H9 (cell line): ENCODE data around the gene DPCD. TPM values are rescaled to one million over a fixed set of nuclear protein-coding genes. Genes with fewer than 3 reads are reported as not detected.

Experiments used
- DNase-seq: peaks from one replicate; pipeline ENCODE4 v3.0.0-alpha.2; 2017
- H2AFZ ChIP-seq: one replicate; pipeline ENCODE4 v1.6.1; 2013; ENCODE audit warnings: mild to moderate bottlenecking, low read length, control low read depth, moderate library complexity
- H2AK5ac ChIP-seq: 2 replicates; pipeline ENCODE4 v1.6.1; 2013; ENCODE audit warnings: low read length, control low read depth, mixed read lengths; ENCODE audit not compliant: insufficient read length
- H2BK120ac ChIP-seq: one replicate; pipeline ENCODE4 v1.6.1; 2013; ENCODE audit warnings: low read depth, mild to moderate bottlenecking, low read length, control low read depth, inconsistent platforms; ENCODE audit not compliant: poor library complexity, severe bottlenecking
- H2BK12ac ChIP-seq: 2 replicates; pipeline ENCODE4 v1.6.1; 2013; ENCODE audit warnings: low read length, control low read depth, mixed read lengths, low read depth; ENCODE audit not compliant: insufficient read length
- H2BK15ac ChIP-seq: 2 replicates; pipeline ENCODE4 v1.6.1; 2013; ENCODE audit warnings: low read depth, low read length, control low read depth
- H2BK20ac ChIP-seq: one replicate; pipeline ENCODE4 v1.6.1; 2013; ENCODE audit warnings: low read depth, mild to moderate bottlenecking, low read length, control low read depth, inconsistent platforms; ENCODE audit not compliant: poor library complexity, severe bottlenecking
- H2BK5ac ChIP-seq: 2 replicates; pipeline ENCODE4 v1.6.1; 2013; ENCODE audit warnings: low read length, control low read depth, mixed read lengths; ENCODE audit not compliant: insufficient read length
- H3K14ac ChIP-seq: 2 replicates; pipeline ENCODE4 v1.6.1; 2013; ENCODE audit warnings: low read length, control low read depth; ENCODE audit not compliant: insufficient read depth
- H3K18ac ChIP-seq: 2 replicates; pipeline ENCODE4 v1.6.1; 2013; ENCODE audit warnings: low read depth, mild to moderate bottlenecking, mixed read lengths, low read length, control low read depth; ENCODE audit not compliant: insufficient read length
- H3K23ac ChIP-seq: 2 replicates; pipeline ENCODE4 v1.6.1; 2013; ENCODE audit warnings: low read length, control low read depth, mixed read lengths, low read depth; ENCODE audit not compliant: insufficient read length
- H3K23me2 ChIP-seq: 2 replicates; pipeline ENCODE4 v1.6.1; 2013; ENCODE audit warnings: low read depth, mild to moderate bottlenecking, mixed read lengths, low read length, control low read depth; ENCODE audit not compliant: insufficient read length, poor library complexity, severe bottlenecking
- H3K27ac ChIP-seq: 2 replicates; pipeline ENCODE4 v1.5.1; 2013; ENCODE audit warnings: low read length, control low read depth, mixed read lengths, low read depth; ENCODE audit not compliant: insufficient read length
- H3K27me3 ChIP-seq: 2 replicates; pipeline ENCODE4 v1.6.1; 2013; ENCODE audit warnings: low read length, control low read depth, inconsistent platforms; ENCODE audit not compliant: insufficient read depth
- H3K4ac ChIP-seq: 2 replicates; pipeline ENCODE4 v1.6.1; 2013; ENCODE audit warnings: low read depth, mild to moderate bottlenecking, control low read depth, inconsistent platforms, low read length, moderate library complexity
- H3K4me1 ChIP-seq: 2 replicates; pipeline ENCODE4 v1.6.1; 2013; ENCODE audit warnings: low read length, control low read depth, inconsistent platforms; ENCODE audit not compliant: insufficient read depth
- H3K4me2 ChIP-seq: 2 replicates; pipeline ENCODE4 v1.6.1; 2013; ENCODE audit warnings: low read length, control low read depth, mixed read lengths; ENCODE audit not compliant: insufficient read length, insufficient read depth
- H3K56ac ChIP-seq: 2 replicates; pipeline ENCODE4 v1.6.1; 2013; ENCODE audit warnings: low read depth, mild to moderate bottlenecking, mixed read lengths, low read length, control low read depth; ENCODE audit not compliant: insufficient read length
- H3K79me1 ChIP-seq: 2 replicates; pipeline ENCODE4 v1.6.1; 2013; ENCODE audit warnings: low read depth, mild to moderate bottlenecking, moderate library complexity, low read length, control low read depth, inconsistent platforms; ENCODE audit not compliant: insufficient read depth, poor library complexity, severe bottlenecking
- H3K79me2 ChIP-seq: 2 replicates; pipeline ENCODE4 v1.6.1; 2013; ENCODE audit warnings: low read length, control low read depth, inconsistent platforms; ENCODE audit not compliant: insufficient read depth
- H3K9ac ChIP-seq: 2 replicates; pipeline ENCODE4 v1.6.1; 2013; ENCODE audit warnings: low read length, control low read depth, mixed read lengths; ENCODE audit not compliant: insufficient read length; ENCODE audit errors: extremely low read depth
- H3K9me3 ChIP-seq: one replicate; pipeline ENCODE4 v1.6.1; 2013; ENCODE audit warnings: low read depth, low read length, inconsistent platforms; ENCODE audit not compliant: control insufficient read depth
- H3T11ph ChIP-seq: one replicate; pipeline ENCODE4 v1.6.1; 2013; ENCODE audit warnings: mild to moderate bottlenecking, low read length, control low read depth, inconsistent platforms
- H4K20me1 ChIP-seq: one replicate; pipeline ENCODE4 v1.6.1; 2013; ENCODE audit not compliant: control insufficient read depth, insufficient read length, insufficient read depth
- H4K5ac ChIP-seq: 2 replicates; pipeline ENCODE4 v1.6.1; 2013; ENCODE audit warnings: low read depth, mild to moderate bottlenecking, mixed read lengths, low read length, control low read depth; ENCODE audit not compliant: insufficient read length
- H4K8ac ChIP-seq: replicated peaks from 2 replicates; pipeline ENCODE4 v1.6.1; 2013; ENCODE audit warnings: low read length, control low read depth, mixed read lengths, low read depth; ENCODE audit not compliant: insufficient read length
- H4K91ac ChIP-seq: 2 replicates; pipeline ENCODE4 v1.6.1; 2013; ENCODE audit warnings: low read depth, mild to moderate bottlenecking, moderate library complexity, mixed read lengths, low read length, control low read depth; ENCODE audit not compliant: insufficient read length
- H3K27ac Mint-ChIP-seq, 3 experiments: 2 replicates in 2 of 3; 3 replicates in 1 of 3; pipeline ENCODE4 v1.8.0; 2020 to 2021; ENCODE audit warnings: mixed read lengths in 3 of 3, mild to moderate bottlenecking in 1 of 3, moderate library complexity in 1 of 3
- H3K27me3 Mint-ChIP-seq: 2 replicates; pipeline ENCODE4 v1.8.0; 2021; ENCODE audit warnings: low read depth, mild to moderate bottlenecking, moderate library complexity, mixed read lengths
- H3K36me3 Mint-ChIP-seq, 3 experiments: 2 replicates in 2 of 3; 3 replicates in 1 of 3; pipeline ENCODE4 v1.8.0; 2020 to 2021; ENCODE audit warnings: low read depth in 3 of 3, mixed read lengths in 3 of 3; ENCODE audit not compliant: insufficient read depth in 1 of 3
- H3K4me1 Mint-ChIP-seq, 2 experiments: 2 replicates each; pipeline ENCODE4 v1.8.0; 2020; ENCODE audit warnings: mixed read lengths in 2 of 2
- H3K4me3 Mint-ChIP-seq, 2 experiments: 2 replicates in 1 of 2; 3 replicates in 1 of 2; pipeline ENCODE4 v1.8.0; 2020 to 2021; ENCODE audit warnings: mild to moderate bottlenecking in 2 of 2, mixed read lengths in 2 of 2, moderate library complexity in 1 of 2
- H3K9me3 Mint-ChIP-seq, 2 experiments: 2 replicates in 1 of 2; 3 replicates in 1 of 2; pipeline ENCODE4 v1.8.0; 2020; ENCODE audit warnings: mild to moderate bottlenecking in 2 of 2, mixed read lengths in 2 of 2, moderate library complexity in 1 of 2
- WGBS: extraction: QIAGEN DNeasy Blood & Tissue Kit; methylation state at CpG from one replicate; pipeline ENCODE4 v1.1.7; 2013; ENCODE audit warnings: missing lambda C conversion rate, low lambda C conversion rate, mixed read lengths; ENCODE audit not compliant: insufficient read length; ENCODE audit errors: extremely low coverage; 5-methylcytosine and 5-hydroxymethylcytosine counted together
- total RNA-seq: library from RNA; stranded (reverse); gene quantifications from 2 replicates; pipeline ENCODE4 v1.2.1, GENCODE V29; 2021
- TF ChIP-seq, protein P1 (sequence below): fragments of 200-600 bp; sonication (generic); conservative IDR thresholded peaks from 3 replicates; pipeline ENCODE4 v1.8.0; 2021; ENCODE audit warnings: antibody characterized with exemption, mild to moderate bottlenecking

The DPCD gene
- total RNA-seq, 1 experiment from 2014 or later = 21.8 TPM

DNA sequence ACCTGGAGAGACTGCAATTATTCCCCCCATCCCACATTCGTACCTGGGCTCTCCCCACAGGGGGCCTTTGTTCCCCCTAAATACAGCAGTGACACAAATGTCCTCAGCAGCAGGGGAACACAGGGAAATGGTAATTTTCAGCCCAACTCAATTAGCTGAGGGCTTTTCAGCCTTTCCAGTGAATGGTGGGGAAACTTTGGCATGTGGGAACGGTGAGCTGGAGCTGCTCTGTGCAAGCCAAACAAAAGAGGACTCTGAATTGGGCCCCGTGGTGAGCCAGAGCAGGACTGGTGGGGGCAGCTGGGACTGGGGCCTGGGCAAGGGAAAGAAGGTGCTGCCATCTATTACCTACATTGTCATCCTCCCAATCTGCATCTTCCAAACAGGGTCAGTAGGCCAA lies 55.9 kb downstream of the DPCD start:
- H3K23ac ChIP-seq = no peak overlapping the region
- H4K91ac ChIP-seq = no peak overlapping the region
- H3K9ac ChIP-seq = no peak overlapping the region
- no peak overlapping the region for H2BK20ac ChIP-seq
- Mint-ChIP-seq H3K4me1 (peaks cover 43 to 52% of the 10 kb centered on the region in 2 experiments), H3K27ac (peak overlapping the region; percentile 96 to 98 (median 97)), H3K4me3 (peak overlapping the region; percentile 12 to 30; a peak in 3 of 5 replicates), H3K27me3 (no peaks in the 10 kb centered on the region), H3K36me3 (peaks cover 1 to 31% (median 16%) of the 10 kb centered on the region in 3 experiments; a peak in 6 of 7 replicates), H3K9me3 (no peaks in the 10 kb centered on the region)
- TF ChIP-seq, protein P1, sequence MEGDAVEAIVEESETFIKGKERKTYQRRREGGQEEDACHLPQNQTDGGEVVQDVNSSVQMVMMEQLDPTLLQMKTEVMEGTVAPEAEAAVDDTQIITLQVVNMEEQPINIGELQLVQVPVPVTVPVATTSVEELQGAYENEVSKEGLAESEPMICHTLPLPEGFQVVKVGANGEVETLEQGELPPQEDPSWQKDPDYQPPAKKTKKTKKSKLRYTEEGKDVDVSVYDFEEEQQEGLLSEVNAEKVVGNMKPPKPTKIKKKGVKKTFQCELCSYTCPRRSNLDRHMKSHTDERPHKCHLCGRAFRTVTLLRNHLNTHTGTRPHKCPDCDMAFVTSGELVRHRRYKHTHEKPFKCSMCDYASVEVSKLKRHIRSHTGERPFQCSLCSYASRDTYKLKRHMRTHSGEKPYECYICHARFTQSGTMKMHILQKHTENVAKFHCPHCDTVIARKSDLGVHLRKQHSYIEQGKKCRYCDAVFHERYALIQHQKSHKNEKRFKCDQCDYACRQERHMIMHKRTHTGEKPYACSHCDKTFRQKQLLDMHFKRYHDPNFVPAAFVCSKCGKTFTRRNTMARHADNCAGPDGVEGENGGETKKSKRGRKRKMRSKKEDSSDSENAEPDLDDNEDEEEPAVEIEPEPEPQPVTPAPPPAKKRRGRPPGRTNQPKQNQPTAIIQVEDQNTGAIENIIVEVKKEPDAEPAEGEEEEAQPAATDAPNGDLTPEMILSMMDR = no peak
- H3K18ac ChIP-seq = peak overlapping the region; percentile 32
- no peak overlapping the region for H2BK15ac ChIP-seq
- peak overlapping the region; percentile 48 for H3K27ac ChIP-seq
- no peak overlapping the region for H2AK5ac ChIP-seq
- peaks cover 5% of the 10 kb centered on the region for H4K20me1 ChIP-seq
- no peak overlapping the region for H2BK5ac ChIP-seq
- WGBS = no CpG with 5 or more reads among the region's 3 CpGs
- H2BK120ac ChIP-seq = no peak overlapping the region
- no peak overlapping the region for H2AFZ ChIP-seq
- peaks cover 2% of the 10 kb centered on the region for H3K23me2 ChIP-seq
- H2BK12ac ChIP-seq = no peak overlapping the region
- H3K27me3 ChIP-seq = no peaks in the 10 kb centered on the region
- peak overlapping the region; percentile 11 for H3K4me2 ChIP-seq
- H3K79me2 ChIP-seq = no peaks in the 10 kb centered on the region
- no peak overlapping the region for H3K56ac ChIP-seq
- no peak overlapping the region for H3K4ac ChIP-seq
- no peak overlapping the region for H4K8ac ChIP-seq
- no peaks in the 10 kb centered on the region for H3K79me1 ChIP-seq
- DNase-seq = peak; percentile 82
- peaks cover 24% of the 10 kb centered on the region; the same call in 1 of the 2 replicates for H3K4me1 ChIP-seq
- no peak overlapping the region for H3K14ac ChIP-seq
- no peaks in the 10 kb centered on the region for H3K9me3 ChIP-seq
- H4K5ac ChIP-seq = no peak overlapping the region
- no peak overlapping the region for H3T11ph ChIP-seq
